GM12878 (cell line): ENCODE measurements around the gene GSTM5. TPM values are rescaled to one million over a fixed set of nuclear protein-coding genes. Genes with fewer than 3 reads are reported as not detected.
"Not testable (repeated sequence)": the region's sequence is repeated elsewhere in the genome, so short reads cannot be mapped to it uniquely, and the experiment has no call there.

Source experiments
- ATAC-seq: fragments of 200-7000 bp; cut with Tn5 transposase; 3 replicates; pipeline ENCODE4 v1.9.1; 2020; ENCODE audit warnings: mild to moderate bottlenecking, moderate library complexity
- BruUV-seq: library from RNA; stranded (reverse); fragments of 400-500 nt; replicated peaks from 2 replicates; lab custom pipeline; 2021; lab: Mats Ljungman, UMichigan
- CTCF ChIA-PET: fragments of 300-600 bp; sonication (Branson Sonifier 250); formaldehyde crosslinking; extraction: SDS; loops from one replicate; lab custom pipeline; 2021; ENCODE audit warnings: inconsistent platforms; lab: Yijun Ruan, JAX
- POLR2A ChIA-PET: fragments of 350-600 bp; formaldehyde crosslinking; extraction: SDS; loops from one replicate; lab custom pipeline; 2021; ENCODE audit warnings: inconsistent platforms; lab: Charles Lee
- RAD21 ChIA-PET: fragments of 300-600 bp; sonication (Branson Sonifier 250); formaldehyde crosslinking; loops from one replicate; lab custom pipeline; 2023; ENCODE audit warnings: antibody characterized with exemption; ENCODE audit not compliant: unreplicated experiment; lab: Charles Lee
- SMC1A ChIA-PET: fragments of 300-600 bp; sonication (Branson Sonifier 250); formaldehyde crosslinking; loops from one replicate; lab custom pipeline; 2023; ENCODE audit not compliant: unreplicated experiment, uncharacterized antibody; lab: Charles Lee
- DNase-seq: peaks from one replicate; pipeline ENCODE4 v3.0.0-alpha.2; 2011; ENCODE audit warnings: low read depth, low spot score
- FAIRE-seq: peaks from 3 replicates; lab custom pipeline; 2011; peaks lifted over from hg19 to GRCh38; lab: Jason Lieb, UNC
- H2AFZ ChIP-seq: 2 replicates; pipeline ENCODE4 v1.6.0; 2011; ENCODE audit warnings: low read depth, low read length, control low read depth; ENCODE audit not compliant: control insufficient read depth
- H3K27ac ChIP-seq: 2 replicates; pipeline ENCODE4 v1.5.1; 2011; ENCODE audit warnings: control low read depth; ENCODE audit not compliant: control insufficient read depth, insufficient read depth
- H3K27me3 ChIP-seq, 2 experiments: replicated peaks in 1 of 2; 2 replicates each; pipeline versions ENCODE4 v1.6.0 to v1.6.1; 2011; ENCODE audit warnings: low read length in 1 of 2; ENCODE audit not compliant: control insufficient read depth in 2 of 2, insufficient read depth in 2 of 2
- H3K36me3 ChIP-seq, 2 experiments: 2 replicates each; pipeline ENCODE4 v1.5.1; 2011; ENCODE audit warnings: low read length in 1 of 2; ENCODE audit not compliant: control insufficient read depth in 2 of 2, insufficient read depth in 2 of 2
- H3K4me1 ChIP-seq: 2 replicates; pipeline ENCODE4 v1.6.1; 2011; ENCODE audit warnings: mild to moderate bottlenecking, low read length, moderate library complexity, mixed read lengths; ENCODE audit not compliant: control insufficient read depth, insufficient read depth
- H3K4me2 ChIP-seq: 2 replicates; pipeline ENCODE4 v1.6.0; 2011; ENCODE audit warnings: control low read depth; ENCODE audit not compliant: control insufficient read depth, insufficient read depth
- H3K4me3 ChIP-seq: fragments of 200-600 bp; sonication (generic); 2 replicates; pipeline ENCODE4 v1.5.1; 2016
- H3K79me2 ChIP-seq: 2 replicates; pipeline ENCODE4 v1.6.0; 2011; ENCODE audit warnings: low read length; ENCODE audit not compliant: control insufficient read depth, insufficient read depth
- H3K9ac ChIP-seq: 2 replicates; pipeline ENCODE4 v1.8.0; 2011; ENCODE audit warnings: low read length, control low read depth, mixed read lengths; ENCODE audit not compliant: control insufficient read depth, insufficient read depth
- H3K9me3 ChIP-seq: replicated peaks from 3 replicates; pipeline ENCODE4 v1.5.1; 2011; ENCODE audit warnings: mild to moderate bottlenecking, low read length; ENCODE audit not compliant: control insufficient read depth, insufficient read depth
- H4K20me1 ChIP-seq: 2 replicates; pipeline ENCODE4 v1.6.0; 2011; ENCODE audit not compliant: control insufficient read depth, insufficient read depth
- HDAC2 ChIP-seq: fragments of 200-600 bp; sonication (generic); IDR thresholded peaks from 2 replicates; pipeline ENCODE4 v1.6.1; 2017
- RUNX3 ChIP-seq: IDR thresholded peaks from 2 replicates; pipeline ENCODE4 v1.6.1; 2012; ENCODE audit warnings: low read length, inconsistent platforms
- TAF1 ChIP-seq: IDR thresholded peaks from 2 replicates; pipeline ENCODE4 v1.6.1; 2011; ENCODE audit warnings: mild to moderate bottlenecking, low read depth, low read length, borderline replicate concordance
- ZNF622 ChIP-seq: fragments of 450-650 bp; IDR thresholded peaks from 2 replicates; pipeline ENCODE4 v1.6.1; 2017; ENCODE audit warnings: mild to moderate bottlenecking, inconsistent platforms
- WGBS: methylation state at CpG from one replicate; pipeline ENCODE4 v1.1.6; 2016; ENCODE audit warnings: low lambda C conversion rate; ENCODE audit not compliant: insufficient replicate concordance, insufficient coverage; ENCODE audit errors: missing lambda C conversion rate; 5-methylcytosine and 5-hydroxymethylcytosine counted together
- in situ Hi-C: fragments of 300-500 bp; cut with MboI; formaldehyde crosslinking; loops from 9 replicates; pipeline ENCODE4 v1.14.3; 2018; ENCODE audit warnings: mixed read lengths
- intact Hi-C: fragments of 100-400 bp; cut with micrococcal nuclease; formaldehyde crosslinking; loops from one replicate; pipeline ENCODE4 v1.14.2; 2022; ENCODE audit not compliant: unreplicated experiment
- polyA plus RNA-seq, 11 experiments: library from polyadenylated mRNA; depleted of rRNA in 4 of 11; unstranded in 6 of 11; stranded (reverse) in 5 of 11; fragments of >200 nt; fragmentation: Nextera tagmentation in 4 of 11; fragmentation: Illumina TruSeq in 1 of 11; extraction: Ambion mirVana in 4 of 11; extraction: Trizol in 1 of 11; gene quantifications; 1 replicate in 1 of 11; 2 replicates in 10 of 11; pipeline versions ENCODE4 v1.2.1 to v1.2.3, GENCODE V29; 2011 to 2016; ENCODE audit warnings: inconsistent platforms in 2 of 11, missing spikeins in 2 of 11, low read depth in 1 of 11
- total RNA-seq, 4 experiments: library from RNA; depleted of rRNA in 3 of 4; stranded (reverse); fragments of >200 nt in 3 of 4; fragmentation: Illumina TruSeq in 1 of 4; extraction: Trizol in 1 of 4; gene quantifications; 2 replicates each; pipeline versions ENCODE4 v1.2.1 to v1.2.3, GENCODE V29; 2013 to 2021

Gene GSTM5
- total and polyA plus RNA-seq, 10 of the 15 experiments (the other 5 are each of a cell fraction or from before 2014, with no cell fraction given): 0.10 to 0.37 (median 0.26) TPM; not detected in 1

GRCh38 chr1:109689844-109690405 is 22.1 kb upstream of the GSTM5 start (continued):
- no peak for TF ChIP-seq TAF1
- TF ChIP-seq RUNX3: no peak

GRCh38 chr1:109691759-109692158 is 20.3 kb upstream of the GSTM5 start:
- no peak for FAIRE-seq

GRCh38 chr1:109694400-109694799 is 17.7 kb upstream of the GSTM5 start:
- BruUV-seq, H3K79me2 ChIP-seq, H3K27me3 ChIP-seq, H3K4me3 ChIP-seq, FAIRE-seq, H3K4me1 ChIP-seq, POLR2A ChIA-PET, SMC1A ChIA-PET, RAD21 ChIA-PET, H3K9ac ChIP-seq, ATAC-seq, in situ Hi-C loops, DNase-seq, H3K36me3 ChIP-seq, H3K4me2 ChIP-seq, intact Hi-C loops, CTCF ChIA-PET, H2AFZ ChIP-seq, H4K20me1 ChIP-seq, H3K27ac ChIP-seq, H3K9me3 ChIP-seq: not testable (repeated sequence)
- 93% methylated on average over 3 of the region's 5 CpGs for WGBS

More at GRCh38 chr1:109691759-109692158, 20.3 kb upstream of the GSTM5 start:
- no peak overlapping the region for H3K9ac ChIP-seq
- no peak for TF ChIP-seq ZNF622
- no peak for TF ChIP-seq HDAC2
- no peak overlapping the region for H2AFZ ChIP-seq
- in situ Hi-C loops (no loop called here), intact Hi-C loops (no loop called here)
- H3K36me3 ChIP-seq: no peaks in the 10 kb centered on the region
- POLR2A ChIA-PET: no interaction called here
- ATAC-seq (no peak), DNase-seq (no peak)
- H3K27ac ChIP-seq: no peak overlapping the region
- no peaks in the 10 kb centered on the region for H3K79me2 ChIP-seq
- no peaks in the 10 kb centered on the region for H4K20me1 ChIP-seq
- H3K4me1 ChIP-seq: no peaks in the 10 kb centered on the region
- RAD21 ChIA-PET: no interaction called here
- H3K4me3 ChIP-seq: no peak overlapping the region
- no peaks in the 10 kb centered on the region for H3K9me3 ChIP-seq
- no peaks in the 10 kb centered on the region for H3K27me3 ChIP-seq
- SMC1A ChIA-PET: no interaction called here
- CTCF ChIA-PET: no interaction called here
- WGBS: 94% methylated on average over 2 of the region's 6 CpGs
- BruUV-seq: no TSS peak
- no peak overlapping the region for H3K4me2 ChIP-seq

GRCh38 chr1:109695138-109695537 is 16.9 kb upstream of the GSTM5 start:
- H3K9me3 ChIP-seq, DNase-seq, H3K79me2 ChIP-seq, SMC1A ChIA-PET, H3K27me3 ChIP-seq, H3K4me3 ChIP-seq, H4K20me1 ChIP-seq, H3K4me1 ChIP-seq, FAIRE-seq, H3K4me2 ChIP-seq, ATAC-seq, intact Hi-C loops, RAD21 ChIA-PET, H3K27ac ChIP-seq, H3K9ac ChIP-seq, in situ Hi-C loops, H2AFZ ChIP-seq, BruUV-seq, H3K36me3 ChIP-seq, POLR2A ChIA-PET: not testable (repeated sequence)
- WGBS: 100% methylated on average over 3 of the region's 3 CpGs
- CTCF ChIA-PET: interaction anchor here (1.1 kb wide), 1 partner anchor 55 kb away, joined by 3 read pairs; no protein-coding TSS in a partner anchor
